A673 (cell line): Measurements from ENCODE around the gene CCDC6.

Source experiments
- CTCF ChIP-seq: fragments of 300-800, 200-600 bp; sonication (generic); conservative IDR thresholded peaks from 2 replicates; pipeline ENCODE4 v1.5.1; 2017; ENCODE audit warnings: low read depth, mild to moderate bottlenecking, antibody characterized with exemption, low read length, moderate library complexity, mixed read lengths
- EZH2 ChIP-seq: fragments of 200-600 bp; sonication (generic); IDR thresholded peaks from 2 replicates; pipeline ENCODE4 v1.6.1; 2017; ENCODE audit warnings: borderline replicate concordance, low read depth, mild to moderate bottlenecking, mixed read lengths, antibody characterized with exemption, low read length; ENCODE audit not compliant: poor library complexity, severe bottlenecking

GRCh38 chr10:59741048-59741447, 165.3 kb downstream of the CCDC6 start:
- TF ChIP-seq CTCF = no peak
- TF ChIP-seq EZH2 = no peak
